NCI-H345 treated with DMSO at 0.1 percent for 48 hours (cell line): Measurements from ENCODE around the gene EFCAB12.
"Not testable (repeated sequence)": the region's sequence is repeated elsewhere in the genome, so short reads cannot be mapped to it uniquely, and the experiment has no call there.

ENCODE experiments used
- DNase-seq: peaks from one replicate; lab custom pipeline; 2025; ENCODE audit not compliant: unreplicated experiment; lab: John Stamatoyannopoulos, UW

EFCAB12 gene

DNA sequence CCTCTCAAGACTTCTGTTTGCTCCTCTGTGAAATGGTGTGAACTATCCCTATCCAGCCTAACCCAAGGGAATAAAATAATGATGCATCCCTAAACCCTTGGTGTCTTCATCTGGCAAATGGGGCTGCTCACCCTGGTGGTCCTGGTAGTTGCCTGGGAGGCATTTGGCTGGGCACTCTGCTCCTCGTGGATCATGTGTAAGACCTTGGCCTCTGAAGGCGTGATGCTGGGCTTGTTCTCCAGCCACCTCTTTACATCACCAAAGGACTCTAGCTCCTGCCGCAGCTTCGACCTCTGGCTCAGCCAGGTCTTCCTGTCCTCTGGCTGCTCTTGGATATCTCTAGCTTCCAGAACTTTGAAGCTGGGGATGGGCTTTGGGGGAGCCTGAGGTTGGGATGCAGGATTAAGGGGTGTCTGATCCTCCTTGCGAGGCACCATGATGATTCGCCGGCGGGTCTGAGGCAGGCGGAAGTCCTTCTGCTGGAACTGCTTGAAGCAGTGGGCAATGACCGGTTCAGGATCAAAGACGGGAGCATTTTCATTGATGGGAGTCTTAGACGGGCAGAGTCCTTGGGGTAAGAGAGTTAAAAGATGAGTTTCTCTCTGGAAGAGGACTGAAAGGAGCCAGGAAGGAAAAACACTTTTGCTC is 7.1 kb downstream of the EFCAB12 start:
- no peak for DNase-seq

DNA sequence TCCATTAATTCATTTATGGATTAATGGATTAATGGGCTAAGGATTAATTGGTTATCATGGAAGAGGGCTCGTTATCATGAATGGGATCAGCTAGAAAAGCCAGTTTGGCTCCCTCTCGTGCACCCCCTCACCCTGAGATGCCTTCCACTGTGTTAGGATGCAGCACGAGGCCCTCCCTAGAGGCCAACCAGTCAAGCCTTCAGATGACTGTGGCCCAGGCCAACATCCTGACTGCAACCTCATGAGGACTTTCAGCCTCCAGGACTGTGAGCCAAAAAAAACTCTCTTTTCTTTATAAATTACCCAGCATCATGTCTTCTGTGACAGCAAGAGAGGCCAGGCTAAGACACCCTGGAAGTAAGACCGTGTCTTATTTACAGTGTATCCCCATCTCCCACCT is 9.0 kb downstream of the EFCAB12 start:
- no peak for DNase-seq

- DNase-seq = no peak
These were observed 10.1 kb downstream of the EFCAB12 start for GRCh38 chr3:129418041-129418973.

- no peak for DNase-seq
These were observed 11.1 kb downstream of the EFCAB12 start for GRCh38 chr3:129417326-129417725.

- DNase-seq = no peak
These were observed 12.0 kb downstream of the EFCAB12 start for GRCh38 chr3:129416415-129416814.

- no peak for DNase-seq
These were observed 12.6 kb downstream of the EFCAB12 start for GRCh38 chr3:129415830-129416229.

GRCh38 chr3:129415378-129415777 is 13.1 kb downstream of the EFCAB12 start:
- no peak for DNase-seq

DNA sequence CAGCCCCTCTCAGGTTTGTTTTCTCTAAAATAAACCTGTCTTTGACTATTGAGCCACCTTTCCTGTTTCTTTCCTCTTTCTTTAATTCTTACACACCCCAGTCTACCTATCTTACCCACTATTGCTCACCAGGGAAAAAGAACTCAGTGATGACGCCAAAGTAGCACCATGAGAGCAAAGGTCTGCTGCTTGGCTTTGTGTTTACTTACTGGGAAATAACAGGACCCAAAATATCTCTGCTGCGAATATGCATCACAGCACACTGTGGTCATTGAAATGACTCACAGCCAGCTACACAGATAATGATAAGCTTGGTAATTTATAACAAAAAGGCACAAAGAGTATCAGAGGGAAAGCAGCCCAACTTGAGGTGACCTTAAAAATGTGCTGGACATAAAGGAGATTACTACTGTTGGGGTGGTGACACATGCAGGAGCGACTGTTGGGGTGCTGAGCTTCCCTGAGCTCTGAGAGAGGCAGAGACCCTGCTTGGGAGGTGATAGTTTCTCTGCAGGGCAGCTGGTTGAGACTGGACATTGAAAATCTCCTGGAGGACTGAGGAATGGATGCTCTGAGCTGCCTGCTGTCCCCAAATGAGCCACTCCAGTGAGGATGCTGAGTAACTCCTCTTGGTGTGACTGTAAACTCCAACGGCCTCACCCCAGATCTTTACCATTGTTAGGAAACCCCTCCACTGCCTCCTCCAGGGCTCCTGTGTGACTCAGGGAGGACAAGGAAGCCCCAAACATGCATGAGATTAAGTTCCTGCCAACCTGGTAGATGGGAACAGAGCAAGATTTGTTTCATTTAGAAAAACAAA is 14.5 kb downstream of the EFCAB12 start:
- DNase-seq = no peak

DNA sequence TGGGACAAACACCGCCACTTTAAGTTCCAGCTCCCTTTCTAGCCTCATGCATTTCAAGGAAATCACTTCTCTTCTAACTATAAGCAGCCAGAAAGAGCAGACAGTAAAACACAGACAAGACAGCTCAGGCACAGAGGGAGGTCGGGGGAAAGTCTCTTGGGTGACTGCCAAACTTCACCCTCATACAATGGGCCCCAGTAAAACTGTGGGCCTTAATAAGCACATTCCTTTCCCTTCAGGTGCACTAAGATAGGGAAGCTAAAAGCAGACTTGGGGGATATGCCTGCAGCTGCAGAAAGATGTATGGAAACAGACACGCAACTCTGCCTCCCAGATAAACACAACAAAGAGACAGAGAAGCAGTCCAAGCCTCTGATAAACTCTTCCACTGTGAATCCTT is 15.2 kb downstream of the EFCAB12 start:
- not testable (repeated sequence) for DNase-seq

GRCh38 chr3:129412542-129413198 is 15.8 kb downstream of the EFCAB12 start:
- DNase-seq = no peak

DNA sequence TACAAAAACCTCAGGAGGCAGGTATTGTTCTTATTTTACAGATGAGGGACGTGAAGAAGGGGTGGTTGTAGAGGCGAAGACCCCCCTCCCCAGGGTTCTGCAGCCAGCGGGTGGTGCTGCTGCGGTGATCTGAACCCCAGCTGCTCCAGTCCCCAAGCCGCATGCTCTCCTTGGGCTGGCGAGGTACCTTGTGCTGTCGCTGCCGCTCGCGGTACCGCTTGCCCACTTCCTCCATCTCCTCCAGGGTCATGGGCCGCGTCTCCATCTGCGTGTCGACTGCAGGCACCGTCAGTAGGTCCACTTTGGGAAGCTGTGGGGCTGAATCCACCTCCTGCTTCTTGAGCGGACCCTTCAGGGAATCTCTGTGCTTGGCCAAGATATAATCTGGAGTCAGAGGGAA is 17.5 kb downstream of the EFCAB12 start:
- DNase-seq = no peak

GRCh38 chr3:129409541-129409940 is 18.9 kb downstream of the EFCAB12 start:
- no peak for DNase-seq

- no peak for DNase-seq
These were observed 23.8 kb downstream of the EFCAB12 start for GRCh38 chr3:129404610-129405009.

DNA sequence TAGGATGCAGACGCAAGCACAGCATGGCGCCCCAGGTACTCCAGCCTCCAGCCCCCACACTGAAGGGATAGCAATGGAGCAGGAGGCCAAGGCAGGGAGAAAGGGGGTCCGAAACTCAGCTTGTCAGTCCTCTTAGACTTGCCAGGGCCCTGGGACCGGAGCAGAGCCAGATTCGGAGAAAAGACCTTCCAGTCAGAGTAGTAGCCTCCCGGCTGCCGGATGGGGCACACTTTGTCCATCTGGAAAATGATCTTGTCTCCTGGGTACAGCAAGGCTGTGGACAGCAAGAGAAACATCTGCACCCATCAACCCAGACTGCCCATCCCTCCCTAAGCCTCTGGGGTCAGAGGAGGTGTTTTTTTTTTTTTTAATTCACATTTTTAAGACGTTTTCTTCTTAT is 24.3 kb downstream of the EFCAB12 start:
- no peak for DNase-seq

GRCh38 chr3:129403450-129403849 is 25.0 kb downstream of the EFCAB12 start:
- no peak for DNase-seq

GRCh38 chr3:129402616-129403015 is 25.8 kb downstream of the EFCAB12 start:
- no peak for DNase-seq

- no peak for DNase-seq
These were observed 26.2 kb downstream of the EFCAB12 start for GRCh38 chr3:129402210-129402609.

DNA sequence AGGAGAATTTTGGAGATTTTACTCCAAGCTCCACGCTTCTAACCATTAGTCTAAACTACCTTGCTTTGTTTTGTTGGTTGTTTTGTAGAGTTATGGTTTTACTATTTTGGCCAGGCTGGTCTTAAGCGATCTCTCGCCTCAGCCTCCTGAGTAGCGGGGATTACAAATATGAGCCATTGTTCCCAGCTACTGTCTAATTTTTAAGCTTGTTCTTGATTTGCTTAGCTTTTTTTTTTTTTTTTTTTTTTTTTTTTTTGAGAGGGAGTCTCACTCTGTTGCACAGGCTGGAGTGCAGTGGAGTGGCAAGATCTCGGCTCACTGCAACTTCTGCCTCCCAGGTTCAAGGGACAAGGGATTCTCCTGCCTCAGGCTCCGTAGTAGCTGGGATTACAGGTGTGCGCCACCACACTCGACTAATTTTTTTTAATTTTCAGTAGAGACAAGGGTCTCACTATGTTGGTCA is 28.5 kb downstream of the EFCAB12 start:
- no peak for DNase-seq

DNA sequence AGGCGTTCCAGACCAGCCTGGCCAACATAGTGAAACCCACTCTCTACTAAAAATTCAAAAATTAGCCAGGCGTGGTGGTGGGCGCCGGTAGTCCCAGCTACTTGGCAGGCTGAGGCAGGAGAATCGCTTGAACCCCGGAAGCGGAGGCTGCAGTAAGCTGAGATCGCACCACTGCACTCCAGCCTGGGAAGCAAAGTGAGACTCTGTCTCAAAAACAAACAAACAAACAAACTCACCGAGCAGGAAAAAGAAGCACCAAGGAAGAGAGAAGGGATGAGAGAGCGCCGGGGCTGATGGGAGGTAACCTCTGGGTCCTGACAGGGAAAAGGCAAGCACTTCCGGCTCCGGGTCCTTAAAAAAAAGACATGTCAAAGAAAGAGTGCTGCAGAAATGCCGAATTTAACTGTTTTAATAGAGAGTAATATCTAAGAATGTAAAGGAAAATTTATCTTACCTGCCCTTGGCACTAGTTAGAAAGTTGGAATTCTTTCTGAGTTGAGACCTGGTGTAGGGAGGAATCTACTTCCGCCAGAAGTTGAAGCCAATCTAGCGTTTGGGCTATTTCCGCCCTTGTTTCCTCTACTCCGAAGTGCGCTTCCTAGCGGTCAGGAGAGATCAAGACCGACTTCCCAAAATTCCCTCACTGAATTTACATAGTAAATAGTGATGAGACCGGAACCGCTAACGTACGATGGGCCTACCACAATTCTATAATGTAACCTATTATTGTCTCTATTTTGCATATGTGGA is 29.1 kb downstream of the EFCAB12 start:
- peak; percentile 87 for DNase-seq

GRCh38 chr3:129398803-129399144 is 29.7 kb downstream of the EFCAB12 start:
- DNase-seq = no peak
